NCI-H128 (cell line): Measurements from ENCODE around the gene AKT3.
"Not testable (repeated sequence)": the region's sequence is repeated elsewhere in the genome, so short reads cannot be mapped to it uniquely, and the experiment has no call there.

ENCODE experiments used
- DNase-seq: peaks from one replicate; lab custom pipeline; 2025; ENCODE audit not compliant: unreplicated experiment; lab: John Stamatoyannopoulos, UW

The AKT3 gene

DNA sequence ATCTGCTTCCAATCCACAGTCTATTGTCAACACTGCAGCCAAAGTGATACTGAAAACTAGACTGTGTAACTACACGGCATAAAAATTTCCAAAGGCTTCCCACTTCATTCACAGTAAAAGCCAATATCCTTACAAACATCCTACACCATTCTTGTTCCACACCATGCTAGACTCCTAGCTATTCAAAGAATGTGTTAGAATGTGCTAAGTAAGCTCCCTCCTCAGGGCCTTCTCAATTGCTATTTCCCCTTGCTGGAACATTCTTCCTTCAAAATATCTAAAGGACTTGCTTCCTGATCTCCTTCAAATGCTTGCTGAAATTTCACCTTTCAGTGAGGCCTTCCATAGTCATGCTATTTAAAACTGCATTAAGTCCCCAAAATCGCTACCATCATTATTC, 228.1 kb downstream of the AKT3 start:
- DNase-seq = no peak

DNA sequence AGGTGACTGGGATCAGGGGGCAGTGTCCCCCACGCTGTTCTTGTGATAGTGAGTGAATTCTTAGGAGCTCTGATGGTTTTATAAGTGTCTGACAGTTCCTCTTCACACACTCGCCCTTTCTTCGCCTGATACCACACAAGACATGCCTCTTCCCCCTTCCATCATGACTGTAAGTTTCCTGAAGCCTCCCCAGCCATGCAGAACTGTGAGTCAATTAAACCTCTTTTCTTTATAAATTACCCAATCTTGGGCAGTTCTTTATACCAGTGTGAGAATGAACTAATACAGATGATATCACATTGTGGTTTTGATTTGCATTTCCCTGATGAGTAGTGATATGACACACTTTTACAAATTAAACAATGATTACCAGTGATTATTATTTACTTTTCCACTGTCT, 229.9 kb downstream of the AKT3 start:
- no peak for DNase-seq

DNA sequence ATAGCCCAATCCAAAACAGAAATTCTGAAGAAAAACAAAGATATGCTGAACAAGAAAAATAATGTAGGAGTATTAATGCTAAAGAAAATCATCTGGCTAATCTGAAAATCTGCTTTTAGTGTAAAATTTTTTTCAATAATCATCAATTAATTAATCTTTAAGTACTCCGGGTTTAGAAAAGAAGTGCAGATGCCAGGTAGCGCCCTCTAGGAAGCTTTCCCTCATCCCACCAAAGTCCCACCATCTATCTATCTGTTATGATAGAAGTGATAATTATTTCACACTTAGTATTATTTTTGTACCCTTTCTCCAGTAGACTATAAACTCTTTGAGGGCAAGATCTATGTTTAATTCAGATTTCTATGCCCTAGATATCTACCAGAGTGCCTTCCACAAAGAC, 240.3 kb downstream of the AKT3 start:
- DNase-seq = no peak

DNA sequence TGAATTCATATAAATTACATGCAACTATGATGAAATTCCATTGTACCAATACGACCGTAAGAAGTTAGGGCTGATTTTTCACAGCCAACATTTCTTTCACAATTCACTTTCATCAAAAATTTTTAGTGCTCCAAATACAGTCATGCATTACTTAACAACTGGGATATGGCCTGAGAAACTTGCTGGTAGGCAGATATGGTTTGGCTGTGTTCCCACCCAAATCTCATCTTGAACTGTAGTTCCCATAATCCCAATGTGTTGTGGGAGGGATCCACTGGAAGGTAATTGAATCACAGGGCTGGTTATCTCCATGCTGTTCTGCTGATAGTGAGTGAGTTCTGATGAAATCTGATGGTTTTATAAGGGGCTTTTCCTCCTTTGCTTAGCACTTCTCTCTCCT, 244.4 kb downstream of the AKT3 start:
- no peak for DNase-seq

DNA sequence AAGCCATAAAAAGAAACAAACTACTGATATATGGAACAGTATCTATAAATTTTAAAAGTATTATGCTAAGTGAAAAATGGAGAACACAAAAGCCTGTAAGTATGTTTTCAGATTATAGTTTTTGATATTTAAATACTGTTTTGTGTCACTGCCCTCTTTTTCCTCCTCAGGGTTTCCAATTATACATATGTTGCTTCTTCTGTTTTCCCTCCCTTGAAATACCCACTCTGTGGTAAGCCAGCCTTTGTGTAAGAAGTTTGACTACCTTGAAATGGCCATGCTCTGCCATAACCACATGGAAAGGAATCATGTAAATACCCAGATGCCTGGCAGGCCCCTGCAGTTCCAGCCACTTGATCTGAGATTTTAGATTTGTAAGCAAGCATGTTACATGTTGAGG, 248.3 kb downstream of the AKT3 start:
- DNase-seq = no peak

DNA sequence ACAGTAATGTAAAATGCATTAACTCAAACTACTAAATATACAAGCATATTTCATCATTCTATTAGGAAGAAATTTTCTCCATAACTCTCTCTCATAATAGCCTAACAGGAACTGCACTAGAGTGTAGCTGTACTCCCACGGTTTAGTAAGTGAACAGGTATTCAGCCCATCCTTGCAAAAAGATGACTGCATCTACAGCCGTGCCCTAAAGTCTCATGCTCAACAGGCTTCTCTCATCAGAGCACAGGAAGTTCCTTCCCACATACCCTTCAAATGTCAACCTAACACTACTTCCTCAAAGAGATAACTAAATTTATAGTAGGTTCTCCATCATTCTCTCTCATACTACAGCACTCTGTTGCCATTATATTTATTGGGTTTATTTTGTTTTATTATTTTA, 251.6 kb downstream of the AKT3 start:
- DNase-seq = no peak

DNA sequence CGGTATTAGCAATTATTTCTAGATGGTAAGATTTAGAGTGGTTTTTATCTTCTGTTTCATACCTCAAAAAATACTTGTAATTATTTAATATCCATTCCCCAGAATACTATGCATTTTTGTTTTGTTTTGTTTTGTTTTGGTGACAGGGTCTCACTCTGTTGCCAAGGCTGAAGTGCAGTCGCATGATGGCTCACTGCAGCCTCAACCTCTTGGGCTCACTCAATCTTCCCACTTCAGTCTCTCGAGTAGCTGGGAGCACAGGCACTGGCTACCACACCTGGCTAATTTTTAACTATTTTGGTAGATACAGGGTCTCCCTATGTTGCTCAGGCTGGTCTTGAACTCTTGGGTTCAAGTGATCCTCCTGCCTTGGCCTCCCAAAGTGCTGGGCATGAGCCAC, 252.7 kb downstream of the AKT3 start:
- no peak for DNase-seq

DNA sequence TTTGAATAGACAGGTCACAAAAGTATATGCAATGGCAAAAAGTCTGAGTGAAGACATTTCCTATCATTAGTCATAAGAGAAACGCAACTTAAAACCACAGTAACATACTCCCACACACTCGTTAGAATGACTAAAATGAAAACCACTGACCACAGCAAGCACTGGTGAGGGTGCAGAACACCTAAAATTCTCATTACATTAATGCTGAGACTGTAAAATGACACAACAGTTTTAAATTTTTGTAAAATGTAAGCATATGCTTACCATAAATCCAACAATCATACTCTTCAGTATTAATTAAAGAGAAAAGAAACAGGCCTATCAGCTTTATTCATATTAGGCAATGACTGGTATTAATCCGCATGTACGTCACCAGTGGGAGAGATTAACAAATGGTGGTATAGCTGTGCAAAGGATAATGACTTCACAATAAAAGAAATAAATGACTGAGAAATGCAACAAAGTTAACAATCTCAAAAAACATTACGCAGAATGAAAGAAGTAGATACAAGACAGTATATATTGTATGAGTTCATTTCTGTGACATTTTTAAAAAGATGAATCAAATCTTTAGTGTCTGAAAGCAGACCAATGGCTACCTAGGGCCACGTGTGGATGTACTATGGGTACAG, 253.5 kb downstream of the AKT3 start:
- DNase-seq = no peak

DNA sequence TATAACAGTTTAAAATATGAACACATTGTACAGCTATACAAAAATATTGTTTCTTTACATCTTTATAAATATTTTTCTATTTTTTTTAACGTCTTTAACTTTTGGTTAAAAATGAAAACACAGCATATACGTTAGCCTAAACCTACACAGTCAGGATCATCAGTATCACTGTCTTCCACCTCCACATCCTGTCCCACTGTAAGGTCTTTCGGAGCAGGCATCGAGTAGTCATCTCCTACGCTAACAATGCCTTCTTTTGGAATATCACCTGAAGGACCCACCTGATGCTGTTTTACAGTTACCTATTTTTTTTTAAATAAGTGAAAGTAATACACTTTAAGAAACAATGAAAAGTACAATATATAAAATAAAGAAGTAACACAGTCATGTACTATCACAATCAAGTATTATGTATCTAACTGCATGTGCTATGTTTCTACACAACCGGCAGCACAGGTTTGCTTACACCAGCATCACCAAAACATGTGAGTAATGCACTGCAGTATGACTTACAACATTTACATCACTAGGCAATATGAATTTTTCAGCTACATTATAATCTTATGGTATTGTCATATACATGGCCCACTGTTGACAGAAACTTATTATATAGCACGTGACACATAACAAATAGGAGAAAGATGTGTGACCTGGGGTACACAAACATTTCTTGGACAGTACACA, 254.4 kb downstream of the AKT3 start:
- no peak for DNase-seq

DNA sequence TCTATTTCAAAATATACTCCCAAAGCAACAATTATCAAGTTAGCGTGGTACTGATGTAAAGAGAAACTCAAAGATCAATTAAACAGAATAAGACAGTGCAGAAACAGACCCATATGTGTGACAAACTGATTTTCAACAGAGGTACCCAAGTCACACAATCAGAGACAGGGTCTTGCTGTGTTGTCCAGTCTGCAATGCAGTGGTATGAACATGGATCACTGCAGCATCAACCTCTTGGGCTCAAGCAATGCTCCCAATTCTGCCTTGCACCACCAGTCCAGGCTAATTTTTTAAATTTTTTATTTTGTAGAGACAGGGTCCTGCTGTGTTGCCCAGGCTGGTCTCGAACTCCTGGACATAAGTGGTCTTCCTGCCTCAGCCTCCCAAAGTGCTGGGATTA, 255.6 kb downstream of the AKT3 start:
- no peak for DNase-seq

DNA sequence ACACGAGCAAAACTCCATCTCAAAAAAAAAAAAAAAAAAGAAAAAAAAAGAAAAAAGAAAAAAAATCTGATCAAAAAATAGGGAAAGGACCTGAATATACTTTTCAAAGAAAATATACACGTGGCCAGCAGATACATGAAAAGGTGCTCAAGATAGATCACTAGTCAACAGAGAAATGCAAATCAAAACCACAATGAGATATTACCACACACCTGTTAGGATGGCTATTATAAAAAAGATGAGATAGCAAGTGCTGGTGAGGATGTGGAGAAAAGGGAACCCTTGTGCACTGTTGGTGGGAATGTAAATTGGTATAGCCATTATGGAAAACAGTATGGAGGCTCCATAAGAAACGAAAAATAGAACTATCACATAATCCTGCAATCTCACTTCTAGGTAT, 260.8 kb downstream of the AKT3 start:
- DNase-seq = not testable (repeated sequence)

DNA sequence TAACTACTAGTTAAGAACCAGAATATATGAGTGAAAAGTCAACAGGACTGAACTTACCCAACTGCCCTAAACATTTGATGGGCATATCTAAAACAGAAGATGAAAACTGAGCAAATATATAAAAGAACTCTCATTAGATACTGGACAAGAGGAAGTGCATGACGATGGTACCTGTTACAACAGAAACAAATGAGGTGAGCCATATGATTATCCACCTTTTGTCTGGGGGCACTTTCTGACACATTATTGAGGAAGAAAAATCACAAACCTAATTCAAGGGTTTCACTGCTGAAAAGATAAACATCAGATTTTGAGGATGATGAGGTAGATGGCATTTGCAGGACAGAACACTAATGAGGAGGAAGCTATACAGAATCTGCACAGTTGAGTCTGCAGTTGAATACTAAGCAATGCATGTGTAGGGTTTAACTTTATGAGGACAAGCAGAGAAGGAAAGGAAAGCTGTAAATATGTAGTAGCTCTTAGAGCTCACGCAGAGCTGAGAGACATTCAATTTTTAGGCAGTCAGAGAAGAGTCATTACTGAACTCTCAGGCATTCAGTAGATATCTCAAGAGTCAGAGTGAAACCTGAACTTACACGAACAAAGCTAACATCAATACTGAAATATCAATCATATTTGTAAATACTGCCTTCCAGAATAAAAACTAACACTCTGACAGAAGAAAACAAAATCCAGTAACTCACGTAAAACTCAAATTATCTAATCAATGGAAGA, 262.1 kb downstream of the AKT3 start:
- no peak for DNase-seq

DNA sequence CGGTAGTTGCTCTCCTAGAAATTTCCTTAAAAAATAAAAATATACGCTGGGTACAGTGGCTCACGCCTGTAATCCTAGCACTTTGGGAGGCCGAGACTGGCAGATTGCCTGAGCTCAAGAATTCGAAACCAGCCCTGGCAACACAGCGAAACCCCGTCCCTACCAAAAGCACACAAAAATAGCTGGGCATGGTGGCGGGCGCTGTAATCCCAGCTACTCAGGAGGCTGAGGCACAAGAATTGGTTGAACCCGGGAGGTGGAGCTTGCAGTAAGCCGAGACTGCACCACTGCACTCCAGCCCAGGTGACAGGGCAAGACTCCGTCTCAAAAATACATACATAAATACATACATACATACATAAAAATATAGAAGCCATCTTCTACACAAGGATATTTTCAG, 262.8 kb downstream of the AKT3 start:
- no peak for DNase-seq

DNA sequence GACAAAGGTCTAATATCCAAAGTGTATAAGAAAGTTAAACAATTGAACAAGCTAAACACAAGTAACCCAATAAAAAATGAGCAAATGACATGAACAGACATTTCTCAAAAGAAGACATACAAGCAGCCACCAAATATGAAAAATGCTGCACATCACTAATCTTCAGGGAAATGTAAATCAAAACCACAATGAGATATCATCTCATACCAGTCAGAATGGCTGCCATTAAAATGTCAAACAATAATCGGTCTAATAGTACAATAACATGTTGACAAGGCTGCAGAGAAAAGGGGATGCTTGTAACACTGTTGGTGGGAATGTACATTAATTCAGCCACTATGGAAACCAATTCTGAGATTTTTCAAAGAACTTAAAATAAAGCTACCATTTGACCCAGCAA, 264.1 kb downstream of the AKT3 start:
- no peak for DNase-seq

DNA sequence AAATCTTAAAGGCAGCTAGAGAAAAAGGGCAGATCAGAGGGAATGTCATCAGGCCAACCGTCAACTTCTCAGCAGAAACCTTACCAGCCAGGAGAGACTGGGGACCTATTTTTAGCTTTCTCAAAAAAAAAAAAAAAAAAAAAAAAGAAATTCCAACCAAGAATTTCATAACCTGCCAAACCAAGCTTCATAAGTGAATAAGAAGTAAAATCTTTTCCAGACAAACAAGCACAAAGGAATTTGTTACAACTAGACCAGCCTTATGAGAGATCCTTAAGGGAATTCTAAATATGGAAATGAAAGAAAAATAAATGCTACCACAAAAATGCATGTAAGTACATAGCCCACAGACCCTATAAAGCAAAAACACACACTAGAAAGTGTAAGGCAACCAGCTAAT, 267.7 kb downstream of the AKT3 start:
- DNase-seq = no peak

DNA sequence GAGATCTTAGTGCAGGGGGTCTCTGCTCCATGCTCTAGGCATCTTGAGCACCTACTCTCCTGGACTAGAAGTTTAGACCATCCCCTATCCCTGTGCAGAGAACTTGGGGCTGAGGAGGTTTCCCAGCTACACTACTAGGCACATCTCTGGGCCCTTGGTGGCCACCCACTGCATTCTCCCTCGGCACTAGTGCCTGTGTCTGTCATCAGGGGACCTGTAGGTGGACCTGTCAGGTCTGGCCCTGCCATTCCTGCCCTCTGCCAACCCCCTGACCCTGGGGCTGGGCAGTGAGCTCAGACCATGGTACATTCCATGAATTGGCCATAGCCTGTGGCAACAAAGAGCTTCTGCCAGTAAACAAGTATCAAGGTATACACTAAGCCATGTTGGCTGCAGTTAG, 269.1 kb downstream of the AKT3 start:
- no peak for DNase-seq

DNA sequence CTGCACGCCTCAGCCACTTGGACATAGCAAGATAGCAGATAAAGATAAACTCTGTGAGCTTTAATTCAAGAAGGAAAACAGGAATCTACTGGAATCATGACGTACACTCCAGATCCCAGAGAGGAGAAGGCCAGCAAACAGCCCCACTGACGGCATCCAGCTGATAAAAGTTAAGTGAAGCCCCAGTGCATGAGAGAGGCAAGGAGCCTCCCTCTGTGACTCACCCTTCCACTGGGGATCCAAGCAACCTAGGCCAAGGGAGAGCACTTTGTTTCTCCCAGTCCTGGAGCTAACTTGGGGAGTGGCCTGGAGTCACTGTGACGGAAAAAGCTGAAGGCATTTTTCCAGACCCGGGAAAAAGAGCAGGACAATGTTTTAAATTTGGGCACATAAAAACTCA, 270.0 kb downstream of the AKT3 start:
- DNase-seq = no peak

DNA sequence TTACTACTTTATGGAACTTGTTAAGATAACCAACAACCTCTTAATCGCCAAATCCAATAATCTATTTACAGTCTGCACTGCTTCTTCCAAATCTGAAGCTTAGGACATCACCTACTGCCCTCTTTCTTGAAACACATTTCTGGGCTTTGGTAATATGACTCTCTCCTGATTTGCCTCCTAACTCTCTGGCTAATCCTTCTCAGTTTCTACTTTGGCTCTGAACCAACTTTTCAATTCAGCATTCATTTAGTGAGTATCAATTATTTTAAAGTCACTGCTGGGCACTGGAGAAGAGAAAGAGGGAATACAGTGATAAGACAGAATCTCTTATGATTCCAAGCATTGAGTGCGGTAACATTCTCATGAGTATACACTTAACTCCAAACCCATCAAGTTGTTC, 275.0 kb downstream of the AKT3 start:
- peak; percentile 59 for DNase-seq

DNA sequence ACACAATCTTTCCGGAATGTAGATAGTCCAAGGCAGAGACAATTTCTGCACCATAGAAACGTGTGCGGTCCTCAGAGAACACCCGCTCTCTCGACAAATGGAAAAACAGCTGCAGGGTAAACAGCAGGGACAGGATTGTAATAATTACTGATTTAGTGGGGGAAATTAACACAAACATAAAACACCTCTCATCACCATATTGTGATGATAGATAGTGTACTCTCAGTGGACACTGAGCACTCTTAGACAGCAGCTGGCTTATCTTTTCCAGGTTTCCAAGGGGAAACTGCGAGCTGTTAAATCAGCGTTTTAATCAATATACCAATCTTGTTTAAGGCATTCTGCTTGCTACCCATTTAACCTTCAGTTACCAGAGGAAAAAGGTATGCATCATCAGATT, 277.1 kb downstream of the AKT3 start:
- no peak for DNase-seq

DNA sequence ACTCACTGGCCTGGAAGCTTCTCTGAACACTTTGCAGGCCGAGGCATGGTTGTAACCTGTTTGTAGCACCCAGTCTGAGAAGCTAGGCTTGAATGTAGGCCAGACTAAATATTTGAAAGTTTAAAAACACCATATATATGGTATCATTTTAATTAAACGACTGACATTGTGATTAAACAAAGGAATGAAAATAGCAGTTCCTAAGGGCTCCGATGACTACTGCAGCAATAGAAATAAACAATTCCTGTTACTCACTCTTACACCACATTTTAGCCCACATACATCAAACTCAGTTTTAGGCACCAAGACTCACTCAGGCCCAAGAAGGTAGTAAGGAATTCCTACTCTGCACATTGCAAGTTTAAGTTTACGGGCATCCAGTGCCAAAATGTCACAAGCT, 281.2 kb downstream of the AKT3 start:
- no peak for DNase-seq

DNA sequence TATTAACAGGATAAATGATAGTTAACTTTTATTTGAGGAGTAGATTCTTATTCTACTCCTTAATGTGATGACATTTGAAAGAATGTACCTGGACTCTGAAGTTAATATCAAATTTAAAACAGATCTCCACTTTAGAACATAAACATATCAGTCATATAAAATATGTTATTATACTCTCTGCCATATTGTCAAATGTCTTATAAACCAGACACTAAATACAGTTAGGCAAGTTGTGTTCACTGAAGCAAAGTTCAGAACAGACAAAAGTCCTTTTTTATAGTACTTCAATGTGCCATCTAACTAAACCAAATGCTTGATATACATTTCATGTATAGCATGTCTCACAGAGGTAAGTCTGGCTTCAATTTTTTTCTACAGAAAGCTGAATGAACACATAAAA, 285.2 kb downstream of the AKT3 start:
- no peak for DNase-seq

DNA sequence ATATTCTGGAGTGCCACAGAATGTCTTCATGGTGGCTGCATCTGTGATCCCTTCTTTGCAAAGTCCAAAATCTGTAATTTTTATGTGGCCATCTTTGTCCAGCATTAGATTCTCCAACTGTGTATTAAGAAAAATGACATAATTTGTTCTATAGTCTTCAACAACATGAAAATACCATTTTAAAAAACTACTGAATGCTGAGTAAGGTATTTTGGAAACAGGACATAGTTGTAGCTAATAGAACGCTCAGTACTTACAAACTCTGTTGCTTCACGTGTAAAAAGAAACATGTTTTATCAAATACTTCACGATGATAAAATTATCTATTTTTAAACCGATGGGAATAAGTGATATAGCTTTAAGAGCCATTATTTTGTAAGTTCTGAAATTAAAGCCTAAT, 286.3 kb downstream of the AKT3 start:
- DNase-seq = no peak

DNA sequence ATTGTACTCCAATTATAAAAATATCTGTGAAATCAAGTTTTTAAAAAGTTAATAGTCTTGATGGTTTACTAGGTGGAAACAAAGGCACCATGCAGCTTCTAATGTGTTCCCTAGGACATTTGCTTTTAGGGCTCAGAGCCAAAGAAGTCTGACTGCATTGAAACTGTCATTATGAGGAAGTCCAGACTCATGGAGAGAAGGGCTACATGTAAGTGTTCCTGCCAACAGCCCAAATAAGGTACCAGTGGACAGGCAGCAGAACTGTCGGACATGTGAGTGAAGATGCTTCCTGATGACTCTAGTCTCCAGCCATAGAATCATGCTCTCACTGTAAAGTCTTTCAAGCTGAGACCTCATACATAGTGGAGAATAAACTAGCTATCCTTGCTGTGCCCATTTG, 287.6 kb downstream of the AKT3 start:
- no peak for DNase-seq
